NAMALWA (cell line): ENCODE results near the gene IL25.

Experiments
- DNase-seq: peaks from one replicate; pipeline ENCODE4 v3.0.0-alpha.2; 2015; ENCODE audit warnings: low spot score

The IL25 gene

DNA sequence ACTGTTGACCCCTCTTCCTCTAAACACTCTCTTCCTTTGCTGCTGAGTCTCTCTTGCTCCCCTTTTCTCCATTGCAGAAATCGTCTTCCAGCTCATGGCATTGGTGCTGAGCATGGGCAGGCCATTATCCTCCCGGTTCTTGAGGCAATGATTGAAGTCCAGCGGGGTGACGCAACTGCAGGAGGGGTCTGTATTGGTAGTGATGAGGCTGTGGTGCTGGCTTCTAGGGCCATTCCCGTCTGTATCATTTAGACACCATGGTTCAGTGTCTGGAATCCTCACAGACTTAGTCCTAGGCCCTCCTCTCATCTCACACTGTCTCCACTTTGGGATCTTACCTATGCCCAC is 19.2 kb upstream of the IL25 start:
- no peak for DNase-seq

DNA sequence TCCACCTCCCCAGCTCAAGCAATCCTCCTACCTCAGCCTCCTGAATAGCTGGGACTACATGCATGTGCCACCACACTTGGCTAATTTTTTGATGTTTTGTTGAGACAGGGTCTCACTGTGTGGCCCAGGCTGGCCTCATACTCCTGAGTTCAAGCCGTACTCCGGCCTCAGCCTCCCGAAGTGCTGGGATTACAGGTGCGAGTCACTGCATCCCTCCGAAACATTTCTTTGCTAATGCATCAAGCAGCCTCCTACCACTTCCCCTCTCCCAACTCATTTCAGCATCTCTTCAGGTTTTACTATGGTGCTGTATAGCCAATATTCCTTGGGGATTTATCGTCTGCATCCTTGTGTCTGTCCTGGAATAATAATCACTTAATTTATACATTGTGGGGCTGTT is 17.6 kb upstream of the IL25 start:
- no peak for DNase-seq

DNA sequence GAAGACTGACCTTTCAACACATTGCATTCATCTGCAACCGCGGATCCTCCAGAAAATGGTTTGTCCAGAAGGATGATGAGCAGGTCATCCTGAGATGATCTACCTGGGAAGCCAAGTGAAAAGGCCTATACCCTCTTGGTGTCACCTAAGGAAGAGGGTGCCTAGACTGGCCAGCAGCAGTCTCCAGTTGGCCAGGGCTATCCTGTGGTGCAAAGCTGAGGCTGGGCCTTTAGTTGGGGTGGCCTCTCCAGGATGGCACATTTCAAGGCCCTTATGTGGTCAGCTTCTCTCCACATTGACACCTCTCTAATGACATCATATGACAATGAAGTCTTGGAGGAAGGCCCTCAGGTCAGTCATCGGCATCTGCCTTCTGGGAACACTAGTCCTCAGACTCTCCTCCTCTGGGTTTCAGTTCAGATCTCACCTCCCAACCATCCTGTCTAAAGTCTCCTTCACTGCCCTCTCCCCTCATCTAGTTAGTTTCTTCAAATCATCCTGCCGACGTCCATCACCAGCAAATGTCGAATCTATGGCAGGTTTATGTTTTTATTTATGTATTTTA is 16.7 kb upstream of the IL25 start:
- no peak for DNase-seq

DNA sequence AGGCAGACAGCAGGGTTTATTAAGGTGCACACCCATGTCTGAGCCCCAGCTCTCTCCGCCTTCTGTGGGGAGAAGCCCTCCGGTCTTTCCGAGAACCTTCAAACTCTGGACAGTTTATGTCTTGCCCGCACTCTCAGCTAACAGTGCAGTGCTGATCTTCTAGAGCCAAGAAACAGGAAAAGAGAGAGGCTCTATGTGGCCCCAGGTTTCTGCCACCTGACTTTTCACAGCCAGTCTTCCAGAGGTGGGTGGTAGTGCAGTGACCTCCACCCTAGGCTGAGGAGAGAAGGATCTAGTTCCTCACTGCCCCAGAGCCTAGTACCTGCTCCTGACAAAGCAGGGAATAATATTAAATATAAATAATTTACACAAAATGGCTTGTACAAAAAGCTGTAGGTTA is 15.9 kb upstream of the IL25 start:
- no peak for DNase-seq

DNA sequence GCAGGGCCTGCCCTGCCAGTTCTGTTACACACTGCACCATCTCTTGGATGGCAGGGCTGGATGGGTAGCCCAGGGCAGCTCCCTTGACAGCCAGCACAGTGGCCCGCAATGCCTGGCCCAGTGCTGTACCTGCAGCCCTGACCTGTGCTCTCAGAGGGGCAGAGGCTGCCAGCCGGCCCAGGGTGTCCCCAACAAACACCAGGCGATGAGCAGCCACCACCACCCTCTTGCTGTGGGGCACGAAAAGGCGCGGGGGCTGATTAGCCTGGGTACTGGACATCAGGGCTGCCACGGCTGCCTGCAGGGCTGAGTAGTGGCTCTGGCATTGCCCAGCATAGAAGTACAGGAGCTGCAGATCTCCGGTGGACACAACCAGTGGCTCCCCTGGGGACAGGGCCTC is 15.3 kb upstream of the IL25 start:
- no peak for DNase-seq

DNA sequence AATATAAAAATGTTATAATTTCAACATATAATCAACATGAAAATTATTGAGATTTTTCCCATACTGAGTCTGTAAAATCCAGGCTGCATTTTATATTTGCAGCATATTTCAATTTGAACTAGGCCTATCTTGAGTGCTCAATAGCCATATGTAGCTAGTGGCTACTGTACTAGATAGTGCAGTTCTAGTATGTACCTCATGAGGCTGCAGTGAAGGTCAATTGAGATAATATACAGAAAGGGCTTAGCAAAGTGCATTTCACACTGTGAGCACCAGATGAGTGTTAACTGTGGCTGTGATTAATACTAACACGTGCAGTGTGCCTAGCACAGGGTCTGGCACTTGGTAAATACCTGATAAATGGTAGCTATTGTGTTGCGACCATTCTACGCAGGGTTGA is 14.6 kb upstream of the IL25 start:
- no peak for DNase-seq

DNA sequence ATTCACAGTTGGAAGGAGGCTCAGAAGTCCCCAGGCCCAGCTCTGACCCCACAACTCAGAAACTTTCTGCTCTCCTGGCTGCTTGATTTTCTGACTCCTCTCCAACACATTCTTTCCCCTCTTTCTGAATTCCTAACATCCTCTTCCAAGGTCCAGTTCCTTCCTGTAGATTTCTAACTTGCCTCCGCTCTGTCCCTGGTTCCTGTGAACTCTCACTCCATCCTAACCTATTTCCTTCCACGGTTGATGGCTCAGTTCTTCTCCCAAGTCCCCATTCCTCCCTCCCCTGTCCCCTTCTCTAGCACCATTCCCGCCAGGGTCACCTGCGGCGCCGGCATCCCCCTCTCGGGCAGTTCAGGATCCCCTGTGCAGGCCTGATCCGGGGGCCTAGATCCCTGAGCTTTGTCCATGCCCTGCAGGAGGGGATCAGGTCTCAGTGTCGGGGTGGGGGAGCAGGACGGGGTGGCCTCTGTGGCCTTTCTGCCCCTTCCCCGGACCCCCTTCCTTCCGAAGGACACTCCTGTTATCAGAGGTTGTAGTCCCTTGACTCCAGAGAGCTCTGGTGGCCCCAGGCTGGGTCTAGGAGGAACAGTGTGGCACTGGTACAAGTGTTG is 13.9 kb upstream of the IL25 start:
- DNase-seq = no peak

DNA sequence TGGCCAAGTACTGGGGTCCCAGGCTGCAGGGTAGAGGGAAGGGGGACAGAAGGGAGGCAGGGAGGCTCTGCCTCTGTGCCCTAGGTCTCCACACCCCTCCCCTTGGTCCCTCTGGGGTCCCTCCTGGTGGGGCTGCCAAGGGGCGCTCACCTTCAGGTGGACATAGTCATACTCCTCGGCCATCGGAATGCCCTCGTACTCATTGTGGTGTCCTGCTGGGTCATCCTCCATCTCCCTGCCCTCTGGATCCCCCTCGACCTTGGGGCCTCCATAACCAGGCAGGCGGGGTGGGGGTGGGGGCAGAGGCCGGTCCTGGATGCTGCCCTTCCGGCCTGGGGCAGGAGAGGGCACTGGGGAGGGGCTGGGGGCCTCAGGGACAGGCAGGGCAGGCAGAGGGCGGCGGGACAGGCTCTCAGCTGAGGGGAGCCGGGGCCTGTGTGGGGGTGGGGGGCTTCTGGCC is 13.4 kb upstream of the IL25 start:
- no peak for DNase-seq

DNA sequence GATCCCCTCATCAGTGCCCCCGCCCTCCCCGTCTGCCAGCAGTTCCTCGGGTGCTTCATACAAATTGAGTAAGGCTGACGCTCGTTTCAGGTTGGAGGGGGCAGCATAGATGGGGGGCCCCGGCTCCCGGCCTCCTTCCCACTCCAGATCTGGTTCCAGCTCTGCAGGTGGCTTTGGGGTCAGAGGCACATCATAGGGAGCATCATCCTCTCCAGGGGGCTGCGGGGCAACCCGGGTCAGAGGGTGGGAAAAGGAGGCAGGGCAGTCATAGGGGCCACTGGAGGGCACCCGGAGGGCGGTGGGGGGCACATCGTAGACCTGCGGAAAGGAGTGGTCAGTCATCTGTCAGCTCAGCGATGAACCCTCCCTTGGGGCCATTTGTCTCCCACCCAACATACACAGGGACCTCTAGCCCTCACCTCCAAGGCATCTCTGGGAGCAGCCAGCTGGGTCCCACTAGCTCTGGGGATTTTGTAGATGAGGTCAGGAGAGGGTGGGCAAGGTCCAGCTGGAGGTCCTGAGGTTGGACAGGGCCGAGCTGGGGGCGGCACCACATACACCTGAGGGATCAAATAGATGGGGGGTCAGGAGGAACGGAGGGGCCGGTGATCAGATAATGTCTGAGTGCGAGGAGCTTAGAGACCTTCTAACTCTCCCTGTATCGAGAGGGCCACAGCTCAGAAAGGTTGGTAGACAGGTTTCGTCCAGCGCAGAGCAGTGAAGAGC is 12.7 kb upstream of the IL25 start:
- DNase-seq = no peak

DNA sequence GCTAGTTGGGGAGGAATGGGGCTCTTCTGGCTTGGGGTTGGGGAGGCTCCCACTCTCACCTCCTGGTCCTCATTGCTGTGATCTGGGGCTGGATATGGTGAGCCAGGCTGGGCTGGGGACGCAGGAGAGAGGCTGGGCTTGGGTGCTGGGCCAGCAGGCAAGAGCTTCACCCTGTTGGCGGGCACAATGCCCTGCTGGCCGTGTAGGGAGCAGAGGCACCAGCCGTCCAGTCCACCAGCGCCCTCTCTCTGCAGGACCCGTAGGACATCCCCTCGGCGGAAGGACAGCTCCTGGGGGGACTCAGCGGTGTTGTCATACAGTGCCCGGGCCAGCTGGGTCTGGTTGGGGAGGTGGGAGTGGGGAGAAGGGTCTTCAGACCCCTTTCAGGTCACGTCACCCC is 12.1 kb upstream of the IL25 start:
- no peak for DNase-seq

DNA sequence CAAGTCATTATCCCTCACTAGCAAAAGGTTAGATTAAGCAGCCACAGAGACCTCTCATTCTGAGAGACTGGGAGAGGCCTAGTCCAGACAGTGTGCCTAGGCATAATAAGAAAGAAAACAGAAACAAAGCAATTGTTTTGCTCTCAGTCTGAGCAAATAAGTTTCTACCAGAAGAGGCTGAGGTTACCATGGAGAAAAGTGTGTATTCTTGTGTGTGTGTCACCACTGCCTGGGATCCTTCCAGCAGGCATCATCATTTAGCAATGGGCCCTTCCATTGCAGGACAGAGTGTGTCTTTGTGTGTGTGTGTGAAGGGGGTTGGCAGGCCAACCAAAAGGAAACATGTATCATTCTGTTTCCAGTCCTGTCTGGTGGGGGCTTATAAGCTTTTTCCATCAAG is 11.3 kb upstream of the IL25 start:
- DNase-seq = no peak

DNA sequence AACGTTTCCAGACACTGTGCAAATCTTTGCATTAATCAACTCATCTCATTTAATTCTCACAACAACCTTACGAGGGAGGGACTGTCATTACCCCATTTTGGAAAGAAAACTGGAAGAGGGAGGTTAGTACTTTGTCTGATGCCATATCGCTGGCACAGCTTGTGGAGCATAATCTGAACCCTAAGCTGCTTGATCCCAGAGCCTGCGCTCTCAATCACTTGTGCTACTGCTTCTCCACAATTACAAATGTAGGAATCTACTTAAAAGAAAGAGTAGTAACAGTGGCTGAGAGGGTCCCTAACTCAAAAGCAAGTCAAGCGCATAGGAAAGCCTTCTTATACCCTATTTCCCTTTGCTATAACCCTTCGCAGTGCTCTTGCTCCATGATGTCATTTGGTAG is 10.8 kb upstream of the IL25 start:
- no peak for DNase-seq

DNA sequence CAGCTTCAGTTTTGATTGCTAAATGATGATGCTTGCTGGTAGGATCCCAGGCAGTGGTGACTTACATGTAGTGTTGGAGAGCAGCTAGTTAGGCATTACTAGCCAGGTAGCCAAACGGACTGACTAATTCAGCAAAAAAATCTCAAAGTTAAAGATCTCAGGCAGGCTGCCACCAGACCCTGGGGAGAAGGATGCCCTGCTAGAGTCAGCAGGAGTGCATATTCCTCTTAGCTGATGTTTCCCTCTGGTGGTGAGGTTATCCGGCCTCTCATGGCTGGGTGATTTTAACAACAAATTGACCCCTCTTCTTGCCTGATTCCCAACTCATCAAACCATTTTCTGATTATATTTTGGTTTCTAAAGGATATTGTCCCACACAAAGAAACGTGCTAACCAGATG is 10.4 kb upstream of the IL25 start:
- peak; percentile 7 for DNase-seq

DNA sequence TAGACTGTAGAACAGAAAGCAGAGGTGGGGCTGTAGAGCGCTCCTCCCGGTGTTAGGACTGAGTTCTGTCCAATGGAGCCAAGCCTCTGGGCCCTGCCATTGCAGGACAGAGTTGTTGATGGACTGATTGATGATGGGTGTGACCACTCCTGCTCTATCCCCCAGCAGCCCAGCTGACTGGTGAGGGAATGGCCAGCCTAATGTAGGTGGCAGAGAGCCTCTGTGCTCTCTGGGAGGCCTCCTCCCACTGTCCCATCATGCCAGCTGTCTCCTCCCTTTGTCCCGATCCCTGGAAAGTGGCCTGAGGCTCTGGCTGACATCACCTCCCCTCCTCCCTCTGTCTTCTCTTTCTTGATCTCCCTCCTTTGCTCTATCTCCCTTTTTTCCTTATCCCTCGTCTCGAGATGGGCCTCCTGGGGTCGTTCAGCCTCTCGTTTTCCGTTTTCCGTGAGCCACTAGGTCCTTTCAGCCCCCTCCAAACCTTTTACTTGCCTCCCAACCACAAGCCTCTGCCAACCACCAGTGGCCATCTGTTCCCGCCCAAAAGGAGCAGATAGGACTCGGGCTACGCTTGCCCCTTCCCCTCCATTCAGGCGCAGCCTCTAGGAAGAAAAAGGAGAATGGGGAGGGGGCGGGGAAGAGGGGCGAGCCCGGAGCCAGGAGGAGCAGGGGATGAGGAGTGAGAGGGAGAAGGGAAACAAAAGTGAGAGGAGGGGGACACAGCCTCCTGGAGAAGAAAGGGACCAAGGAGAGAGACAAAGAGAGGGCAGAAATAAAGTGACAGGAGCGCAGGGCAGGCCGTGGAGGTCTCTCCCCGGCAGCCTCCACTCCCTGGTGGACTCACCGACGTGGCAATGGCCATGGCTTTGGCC is 8.2 kb upstream of the IL25 start:
- no peak for DNase-seq

DNA sequence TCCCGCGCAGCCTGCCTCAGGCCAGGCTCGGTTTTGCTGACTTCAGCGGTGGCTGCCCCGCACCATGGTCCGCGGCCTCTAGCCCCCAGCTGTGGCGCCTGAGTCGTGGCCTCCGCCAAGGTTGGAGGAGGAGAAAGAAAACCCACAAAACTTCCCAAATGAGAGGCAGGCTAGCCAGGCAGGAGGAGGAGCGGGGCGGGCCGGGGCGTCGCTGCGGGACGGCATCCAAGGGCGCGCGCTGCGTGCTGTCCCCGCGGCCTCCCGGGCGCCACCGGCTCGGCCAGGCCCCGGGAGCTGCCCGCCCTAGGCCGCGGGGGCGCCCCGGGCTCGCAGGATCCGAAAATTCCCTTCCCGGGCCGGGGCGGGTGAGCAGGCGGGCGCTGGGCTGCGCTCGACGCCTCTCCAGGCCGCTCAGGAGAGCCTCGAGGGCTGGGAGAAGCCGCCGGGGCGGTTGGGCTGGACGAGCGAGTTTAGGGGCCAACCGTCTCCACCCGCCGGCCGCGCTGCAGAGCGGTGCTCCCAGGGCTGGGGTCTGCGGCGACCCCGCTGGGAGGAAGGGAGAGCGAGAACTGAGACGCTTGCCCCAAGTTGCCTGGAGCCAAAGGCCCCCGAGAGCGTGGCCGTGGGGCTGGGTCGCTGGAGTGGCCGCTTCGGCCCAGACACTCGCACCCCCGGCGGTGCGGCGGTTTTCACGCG is 7.4 kb upstream of the IL25 start, which contains the start of gene EFS:
TSS of gene EFS (minus strand) at position 137 of the 696 bp plus-strand sequence. CDS start 147 bp downstream, outside the sequence.
- no peak for DNase-seq

DNA sequence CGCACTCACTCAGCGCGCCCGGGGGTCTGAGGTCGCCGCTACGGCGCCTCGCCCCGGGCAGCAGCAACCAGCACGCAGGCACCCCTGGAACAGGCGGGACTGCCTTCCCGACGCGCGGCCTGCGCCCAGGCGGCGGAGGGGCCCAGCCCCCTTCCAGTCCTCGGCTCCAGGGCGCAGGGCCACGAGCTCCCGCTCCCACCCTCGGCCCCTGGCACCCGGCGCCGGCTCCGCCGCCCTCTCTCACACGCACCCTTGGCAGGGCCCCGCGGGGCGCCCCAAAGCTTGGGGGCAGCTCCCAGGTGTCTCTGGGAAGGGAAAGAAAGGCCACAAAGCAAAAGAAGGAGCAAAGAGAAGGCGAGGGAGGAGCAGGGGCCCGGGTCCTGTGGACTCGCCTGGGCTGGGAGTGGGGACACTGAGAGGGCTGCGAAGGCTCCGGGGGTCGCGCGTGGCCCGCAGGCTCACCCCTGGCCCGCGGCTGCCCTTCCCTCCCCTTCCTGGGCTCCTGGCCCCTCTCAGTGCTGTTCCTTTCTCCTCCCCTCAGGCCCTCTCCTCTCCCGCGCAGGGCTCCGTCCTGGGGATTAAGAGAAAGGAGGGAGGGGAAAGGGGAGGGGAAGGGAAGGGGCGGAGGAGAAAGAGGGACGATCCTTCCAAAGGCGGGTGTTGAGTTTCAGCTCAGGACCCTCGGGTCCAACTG is 6.7 kb upstream of the IL25 start:
- no peak for DNase-seq

DNA sequence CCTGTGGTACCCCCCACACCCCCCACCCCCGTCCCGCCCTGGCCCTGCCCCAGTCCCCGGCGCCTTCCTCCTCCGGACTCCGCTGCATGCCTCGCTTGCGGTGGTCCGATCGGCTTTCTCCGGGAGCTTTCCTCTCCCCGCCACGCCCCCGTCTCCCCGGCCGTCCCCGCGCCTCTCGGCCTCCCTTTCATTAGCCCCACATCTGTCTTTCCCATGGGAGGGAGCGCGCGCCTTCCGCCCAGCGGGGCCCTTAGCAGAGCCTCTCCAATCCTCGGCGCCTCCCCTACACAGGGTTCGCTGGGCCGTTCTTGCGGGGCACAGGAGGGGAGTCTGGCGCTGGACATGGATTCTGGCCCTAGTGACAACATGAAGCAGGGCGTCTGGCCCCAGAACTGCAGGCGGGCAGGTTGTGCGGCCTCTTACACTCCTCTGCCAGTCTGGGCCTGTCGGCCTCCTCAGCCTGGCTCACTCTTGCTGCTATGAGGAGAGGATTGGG is 6.1 kb upstream of the IL25 start:
- no peak for DNase-seq

DNA sequence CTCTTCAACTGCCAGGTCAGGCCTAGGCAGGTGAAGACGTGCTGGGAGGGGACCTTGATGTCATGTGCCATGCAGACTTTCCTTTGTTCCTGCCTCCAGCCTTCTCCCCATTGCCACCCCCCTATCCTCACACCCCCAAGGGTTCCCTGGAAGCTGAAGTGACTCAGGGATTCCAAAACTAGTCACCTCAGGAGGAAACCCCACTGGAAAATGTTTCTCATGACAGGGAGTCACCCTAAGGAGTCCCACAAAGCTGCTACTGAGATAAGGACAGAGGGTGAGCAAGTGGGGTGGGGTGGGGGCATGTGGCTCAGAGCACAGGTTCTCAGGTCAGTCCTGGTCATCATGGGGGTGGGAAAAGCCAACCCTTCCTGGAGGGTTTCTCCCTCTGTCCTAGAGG is 2.4 kb upstream of the IL25 start:
- no peak for DNase-seq

DNA sequence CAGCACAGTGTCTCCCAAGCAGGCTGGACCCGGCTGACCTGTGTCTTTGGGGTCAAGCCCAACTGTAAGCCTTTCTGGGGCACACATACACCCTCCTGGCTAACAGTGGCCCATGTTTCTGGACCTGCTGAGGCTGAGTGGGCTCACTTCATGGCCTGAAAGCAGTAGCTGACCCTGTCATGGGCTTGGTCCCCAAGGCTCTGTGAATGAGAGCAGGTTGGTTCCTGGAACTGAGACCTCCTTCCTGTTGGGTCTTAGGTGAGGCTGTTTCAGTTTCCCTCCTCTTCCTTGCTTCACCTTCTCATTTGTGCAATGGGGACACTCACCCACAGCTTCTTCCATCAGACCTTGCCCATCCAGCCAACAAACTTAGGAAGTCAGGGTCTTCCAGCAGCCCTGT is 744 bp upstream of the IL25 start:
- no peak for DNase-seq

DNA sequence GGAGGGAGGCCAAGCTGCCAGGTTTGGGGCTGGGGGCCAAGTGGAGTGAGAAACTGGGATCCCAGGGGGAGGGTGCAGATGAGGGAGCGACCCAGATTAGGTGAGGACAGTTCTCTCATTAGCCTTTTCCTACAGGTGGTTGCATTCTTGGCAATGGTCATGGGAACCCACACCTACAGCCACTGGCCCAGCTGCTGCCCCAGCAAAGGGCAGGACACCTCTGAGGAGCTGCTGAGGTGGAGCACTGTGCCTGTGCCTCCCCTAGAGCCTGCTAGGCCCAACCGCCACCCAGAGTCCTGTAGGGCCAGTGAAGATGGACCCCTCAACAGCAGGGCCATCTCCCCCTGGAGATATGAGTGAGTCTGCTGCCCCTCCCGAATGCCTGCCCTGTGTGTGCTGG is 432 bp downstream of the IL25 start:
- no peak for DNase-seq

DNA sequence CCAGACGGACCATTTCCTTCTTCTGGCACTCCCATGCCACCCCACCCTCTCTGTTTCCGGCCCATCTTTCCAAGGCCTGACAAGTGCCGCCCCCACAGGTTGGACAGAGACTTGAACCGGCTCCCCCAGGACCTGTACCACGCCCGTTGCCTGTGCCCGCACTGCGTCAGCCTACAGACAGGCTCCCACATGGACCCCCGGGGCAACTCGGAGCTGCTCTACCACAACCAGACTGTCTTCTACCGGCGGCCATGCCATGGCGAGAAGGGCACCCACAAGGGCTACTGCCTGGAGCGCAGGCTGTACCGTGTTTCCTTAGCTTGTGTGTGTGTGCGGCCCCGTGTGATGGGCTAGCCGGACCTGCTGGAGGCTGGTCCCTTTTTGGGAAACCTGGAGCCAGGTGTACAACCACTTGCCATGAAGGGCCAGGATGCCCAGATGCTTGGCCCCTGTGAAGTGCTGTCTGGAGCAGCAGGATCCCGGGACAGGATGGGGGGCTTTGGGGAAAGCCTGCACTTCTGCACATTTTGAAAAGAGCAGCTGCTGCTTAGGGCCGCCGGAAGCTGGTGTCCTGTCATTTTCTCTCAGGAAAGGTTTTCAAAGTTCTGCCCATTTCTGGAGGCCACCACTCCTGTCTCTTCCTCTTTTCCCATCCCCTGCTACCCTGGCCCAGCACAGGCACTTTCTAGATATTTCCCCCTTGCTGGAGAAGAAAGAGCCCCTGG is 3.1 kb downstream of the IL25 start:
- no peak for DNase-seq
